Endothelial cell of umbilical vein (primary cell): ENCODE measurements around the gene F2RL2. TPM values are rescaled to one million over a fixed set of nuclear protein-coding genes. Genes with fewer than 3 reads are reported as not detected.

Source experiments
- BruUV-seq: library from RNA; stranded (reverse); fragments of 400-500 nt; replicated peaks from 2 replicates; lab custom pipeline; 2021; lab: Mats Ljungman, UMichigan
- CTCF ChIA-PET: fragments of 300-600, 350-600 bp; sonication (Branson Sonifier 250); formaldehyde crosslinking; loops from one replicate; lab custom pipeline; 2021; ENCODE audit warnings: antibody characterized with exemption, inconsistent platforms; lab: Charles Lee
- POLR2A ChIA-PET: fragments of 300-600, 350-600 bp; sonication (Branson Sonifier 250); formaldehyde crosslinking; loops from one replicate; lab custom pipeline; 2021; ENCODE audit warnings: antibody characterized with exemption, inconsistent platforms; lab: Charles Lee
- DNase-seq: peaks from one replicate; pipeline ENCODE4 v3.0.0-alpha.2; 2011; ENCODE audit warnings: low read depth, low spot score
- FAIRE-seq: peaks from 2 replicates; lab custom pipeline; 2011; peaks lifted over from hg19 to GRCh38; lab: Jason Lieb, UNC
- H2AFZ ChIP-seq: 2 replicates; pipeline ENCODE4 v1.6.0; 2012; ENCODE audit warnings: low read depth, low read length, control low read depth, inconsistent platforms
- H3K27ac ChIP-seq: 2 replicates; pipeline ENCODE4 v1.5.1; 2011; ENCODE audit warnings: low read depth, mild to moderate bottlenecking, control low read depth, low read length, moderate library complexity; ENCODE audit not compliant: insufficient read depth
- H3K27me3 ChIP-seq, 2 experiments: 2 replicates each; pipeline versions ENCODE4 v1.6.0 to v1.6.1; 2011; ENCODE audit warnings: low read length in 2 of 2, mixed read lengths in 1 of 2; ENCODE audit not compliant: control insufficient read depth in 2 of 2, insufficient read depth in 2 of 2
- H3K36me3 ChIP-seq, 2 experiments: 2 replicates in 1 of 2; 3 replicates in 1 of 2; pipeline ENCODE4 v1.5.1; 2011; ENCODE audit warnings: low read length in 2 of 2, mild to moderate bottlenecking in 1 of 2, moderate library complexity in 1 of 2; ENCODE audit not compliant: control insufficient read depth in 2 of 2, insufficient read depth in 2 of 2; ENCODE audit errors: extremely low read depth in 1 of 2
- H3K4me1 ChIP-seq: 3 replicates; pipeline ENCODE4 v1.5.1; 2011; ENCODE audit warnings: mild to moderate bottlenecking, low read length; ENCODE audit not compliant: control insufficient read depth, insufficient read depth; ENCODE audit errors: extremely low read depth
- H3K4me2 ChIP-seq: 2 replicates; pipeline ENCODE4 v1.6.1; 2011; ENCODE audit warnings: low read length, control low read depth, mixed read lengths; ENCODE audit not compliant: insufficient read depth
- H3K4me3 ChIP-seq, 3 experiments: fragments of 200-600 bp in 1 of 3; sonication (generic), shearing (Covaris generic) in 1 of 3; replicated peaks in 1 of 3; 2 replicates each; pipeline ENCODE4 v1.5.1; 2011 to 2016; ENCODE audit warnings: control low read depth in 3 of 3, low read length in 3 of 3, mild to moderate bottlenecking in 2 of 3, inconsistent platforms in 1 of 3, low read depth in 1 of 3, moderate library complexity in 1 of 3; ENCODE audit not compliant: insufficient read depth in 1 of 3
- H3K79me2 ChIP-seq: 2 replicates; pipeline ENCODE4 v1.6.0; 2012; ENCODE audit warnings: low read length, inconsistent platforms; ENCODE audit not compliant: control insufficient read depth, insufficient read depth
- H3K9ac ChIP-seq: replicated peaks from 2 replicates; pipeline ENCODE3; 2011; ENCODE audit warnings: low read length, control low read depth; ENCODE audit not compliant: insufficient read depth; ENCODE audit errors: extremely low read depth
- H3K9me1 ChIP-seq: replicated peaks from 3 replicates; pipeline ENCODE4 v1.6.0; 2011; ENCODE audit warnings: mild to moderate bottlenecking, low read length; ENCODE audit not compliant: control insufficient read depth, insufficient read depth; ENCODE audit errors: extremely low read depth
- H3K9me3 ChIP-seq: replicated peaks from 2 replicates; pipeline ENCODE4 v1.5.1; 2012; ENCODE audit warnings: low read length, inconsistent platforms; ENCODE audit not compliant: control insufficient read depth, insufficient read depth
- H4K20me1 ChIP-seq: replicated peaks from 2 replicates; pipeline ENCODE3; 2011; ENCODE audit warnings: mild to moderate bottlenecking, low read length; ENCODE audit not compliant: control insufficient read depth, insufficient read depth; ENCODE audit errors: extremely low read depth
- EZH2 ChIP-seq: IDR thresholded peaks from 2 replicates; pipeline ENCODE4 v1.6.1; 2012; ENCODE audit warnings: borderline replicate concordance, low read depth, mild to moderate bottlenecking, moderate library complexity, low read length, inconsistent platforms; ENCODE audit not compliant: severe bottlenecking
- FOS ChIP-seq: IDR thresholded peaks from 2 replicates; pipeline ENCODE4 v1.6.1; 2011; ENCODE audit warnings: mild to moderate bottlenecking, low read length, moderate library complexity, borderline replicate concordance; ENCODE audit not compliant: insufficient read depth
- GATA2 ChIP-seq: IDR thresholded peaks from 2 replicates; pipeline ENCODE4 v1.7.0; 2011; ENCODE audit warnings: low read depth, mild to moderate bottlenecking, moderate library complexity, mixed read lengths, low read length; ENCODE audit not compliant: insufficient read length, insufficient read depth
- JUN ChIP-seq: IDR thresholded peaks from 2 replicates; pipeline ENCODE4 v1.6.1; 2011; ENCODE audit warnings: borderline replicate concordance, low read depth; ENCODE audit not compliant: insufficient read length, insufficient read depth
- MYC ChIP-seq: IDR thresholded peaks from one replicate; pipeline ENCODE4 v1.6.1; 2011; ENCODE audit warnings: mild to moderate bottlenecking, low read depth, low read length
- POLR2A ChIP-seq: IDR thresholded peaks from 2 replicates; pipeline ENCODE4 v1.6.1; 2012; ENCODE audit warnings: low read depth, mild to moderate bottlenecking, control low read depth, low read length
- POLR2AphosphoS5 ChIP-seq: IDR thresholded peaks from 2 replicates; pipeline ENCODE4 v1.6.1; 2012; ENCODE audit warnings: low read depth, mild to moderate bottlenecking, control low read depth, low read length, moderate library complexity; ENCODE audit not compliant: insufficient read depth
- dilution Hi-C: fragments of 300-500 bp; cut with MboI; formaldehyde crosslinking; loops from one replicate; pipeline ENCODE4 v1.15.0; 2019; ENCODE audit warnings: low sequenced_read_pairs; ENCODE audit not compliant: extremely low pct_ligation_motif_present
- intact Hi-C: fragments of 100-400 bp; cut with micrococcal nuclease; formaldehyde crosslinking; loops from one replicate; pipeline ENCODE4 v1.10.0; 2022
- polyA plus RNA-seq, 4 experiments: library from polyadenylated mRNA; depleted of rRNA in 3 of 4; stranded (reverse) in 3 of 4; unstranded in 1 of 4; fragments of >200 nt; gene quantifications; 2 replicates each; pipeline versions ENCODE4 v1.2.1 to v1.2.3, GENCODE V29; 2011 to 2012; ENCODE audit warnings: missing spikeins in 1 of 4
- total RNA-seq: library from RNA; stranded (reverse); gene quantifications from 2 replicates; pipeline ENCODE4 v1.2.3, GENCODE V29; 2021
- TF ChIP-seq, protein P1 (sequence below), 2 donors: IDR thresholded peaks; 1 replicate in 1 of 2; 2 replicates in 1 of 2; pipeline ENCODE4 v1.5.1; 2011; ENCODE audit warnings: low read length in 2 of 2, mild to moderate bottlenecking in 2 of 2, moderate library complexity in 2 of 2, control low read depth in 1 of 2, inconsistent platforms in 1 of 2, low read depth in 1 of 2; ENCODE audit not compliant: insufficient read depth in 1 of 2; ENCODE audit errors: extremely low read depth in 1 of 2
- TF ChIP-seq, protein P2 (sequence below): IDR thresholded peaks from 2 replicates; pipeline ENCODE4 v1.6.1; 2011; ENCODE audit not compliant: insufficient read depth, insufficient read length

F2RL2 gene
- total and polyA plus RNA-seq, 2 donors (not counting 3 experiments of a cell fraction or from before 2014, with no cell fraction given) = 19.8 to 33.3 TPM

DNA sequence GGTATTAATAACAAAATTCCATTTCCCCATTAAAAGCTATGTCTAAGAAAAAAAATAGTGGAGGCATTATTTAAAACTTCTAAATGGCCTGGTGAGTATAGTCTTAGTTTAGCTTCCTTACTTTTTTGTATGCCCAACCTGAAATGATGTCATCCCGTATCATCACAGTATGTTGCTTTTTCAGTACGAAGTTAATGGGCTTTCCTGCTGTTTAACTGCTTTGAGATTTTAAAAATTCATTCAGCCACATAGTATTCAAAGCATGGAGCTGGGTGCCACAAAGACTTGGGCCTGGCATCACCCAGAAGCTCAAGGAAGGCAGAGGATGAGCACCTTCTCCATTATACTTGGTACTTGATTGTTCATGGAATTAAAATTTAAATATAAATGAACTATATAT lies 7.4 kb downstream of the F2RL2 start:
- Histone ChIP-seq H3K27ac (no peak overlapping the region), H3K9me3 (no peaks in the 10 kb centered on the region), H3K9ac (no peak overlapping the region), H3K27me3 (no peaks in the 10 kb centered on the region), H3K36me3 (no peaks in the 10 kb centered on the region), H4K20me1 (no peaks in the 10 kb centered on the region), H3K4me1 (no peaks in the 10 kb centered on the region), H3K4me2 (no peak overlapping the region), H2AFZ (no peak overlapping the region), H3K9me1 (no peaks in the 10 kb centered on the region), H3K79me2 (no peaks in the 10 kb centered on the region), H3K4me3 (no peak overlapping the region)
- no peak for FAIRE-seq
- DNase-seq = no peak
- no TSS peak for BruUV-seq
- intact Hi-C loops = no loop called here
- dilution Hi-C loops = no loop called here
- ChIA-PET CTCF (interaction anchor here (0.9 to 3.2 kb wide), 4 partner anchors 14 to 159 kb away, joined by 3 to 11 read pairs (median 6); no protein-coding TSS in a partner anchor), POLR2A (no interaction called here)
- TF ChIP-seq MYC (no peak), FOS (no peak), POLR2A (no peak)

- Histone ChIP-seq H3K27ac (no peak overlapping the region), H3K27me3 (no peaks in the 10 kb centered on the region), H4K20me1 (no peaks in the 10 kb centered on the region), H3K9ac (no peak overlapping the region), H3K9me1 (no peaks in the 10 kb centered on the region), H3K9me3 (no peaks in the 10 kb centered on the region), H3K36me3 (no peaks in the 10 kb centered on the region), H3K79me2 (no peaks in the 10 kb centered on the region), H3K4me1 (no peaks in the 10 kb centered on the region), H3K4me2 (no peak overlapping the region), H2AFZ (no peak overlapping the region), H3K4me3 (no peak overlapping the region)
- dilution Hi-C loops = no loop called here
- no peak for DNase-seq
- TF ChIP-seq GATA2 (no peak), FOS (no peak), MYC (no peak), JUN (no peak), POLR2AphosphoS5 (no peak), POLR2A (no peak), EZH2 (no peak)
- TF ChIP-seq, protein P1, sequence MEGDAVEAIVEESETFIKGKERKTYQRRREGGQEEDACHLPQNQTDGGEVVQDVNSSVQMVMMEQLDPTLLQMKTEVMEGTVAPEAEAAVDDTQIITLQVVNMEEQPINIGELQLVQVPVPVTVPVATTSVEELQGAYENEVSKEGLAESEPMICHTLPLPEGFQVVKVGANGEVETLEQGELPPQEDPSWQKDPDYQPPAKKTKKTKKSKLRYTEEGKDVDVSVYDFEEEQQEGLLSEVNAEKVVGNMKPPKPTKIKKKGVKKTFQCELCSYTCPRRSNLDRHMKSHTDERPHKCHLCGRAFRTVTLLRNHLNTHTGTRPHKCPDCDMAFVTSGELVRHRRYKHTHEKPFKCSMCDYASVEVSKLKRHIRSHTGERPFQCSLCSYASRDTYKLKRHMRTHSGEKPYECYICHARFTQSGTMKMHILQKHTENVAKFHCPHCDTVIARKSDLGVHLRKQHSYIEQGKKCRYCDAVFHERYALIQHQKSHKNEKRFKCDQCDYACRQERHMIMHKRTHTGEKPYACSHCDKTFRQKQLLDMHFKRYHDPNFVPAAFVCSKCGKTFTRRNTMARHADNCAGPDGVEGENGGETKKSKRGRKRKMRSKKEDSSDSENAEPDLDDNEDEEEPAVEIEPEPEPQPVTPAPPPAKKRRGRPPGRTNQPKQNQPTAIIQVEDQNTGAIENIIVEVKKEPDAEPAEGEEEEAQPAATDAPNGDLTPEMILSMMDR (IDR thresholded peaks at IDR 0.05; ENCODE audit: extremely low read depth in 1 of 2, insufficient read depth in 1 of 2, low read depth in 1 of 2, low read length in 2 of 2) = no peak
- TF ChIP-seq, protein P2, sequence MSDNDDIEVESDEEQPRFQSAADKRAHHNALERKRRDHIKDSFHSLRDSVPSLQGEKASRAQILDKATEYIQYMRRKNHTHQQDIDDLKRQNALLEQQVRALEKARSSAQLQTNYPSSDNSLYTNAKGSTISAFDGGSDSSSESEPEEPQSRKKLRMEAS = no peak
- CTCF ChIA-PET = no interaction called here
- no TSS peak for BruUV-seq
- POLR2A ChIA-PET = no interaction called here
- intact Hi-C loops = no loop called here
- FAIRE-seq = no peak
Measured at GRCh38 chr5:76612942-76613341, 10.3 kb downstream of the F2RL2 start.
